Nephron progenitor cell (in vitro differentiated cells): ENCODE results near the gene C1QTNF12.

Source experiments
- DNase-seq: peaks from one replicate; pipeline ENCODE4 v3.0.0; 2021
- H3K27ac Mint-ChIP-seq: 2 replicates; pipeline ENCODE4 v1.8.0; 2021; ENCODE audit warnings: mild to moderate bottlenecking, moderate library complexity, mixed read lengths
- H3K27me3 Mint-ChIP-seq: 2 replicates; pipeline ENCODE4 v1.8.0; 2021; ENCODE audit warnings: mild to moderate bottlenecking, low read depth, mixed read lengths; ENCODE audit not compliant: poor library complexity
- H3K36me3 Mint-ChIP-seq: 2 replicates; pipeline ENCODE4 v1.8.0; 2021; ENCODE audit warnings: low read depth, mixed read lengths
- H3K4me1 Mint-ChIP-seq: 2 replicates; pipeline ENCODE4 v1.8.0; 2021; ENCODE audit warnings: mixed read lengths
- H3K4me3 Mint-ChIP-seq: 2 replicates; pipeline ENCODE4 v1.8.0; 2021; ENCODE audit warnings: mild to moderate bottlenecking, moderate library complexity, mixed read lengths
- H3K9me3 Mint-ChIP-seq: 2 replicates; pipeline ENCODE4 v1.8.0; 2021; ENCODE audit warnings: mild to moderate bottlenecking, moderate library complexity, mixed read lengths
- TF ChIP-seq, protein P1 (sequence below): fragments of 200-600 bp; sonication (generic); IDR thresholded peaks from 2 replicates; pipeline ENCODE4 v1.5.0; 2021; ENCODE audit warnings: antibody characterized with exemption

The C1QTNF12 gene

DNA sequence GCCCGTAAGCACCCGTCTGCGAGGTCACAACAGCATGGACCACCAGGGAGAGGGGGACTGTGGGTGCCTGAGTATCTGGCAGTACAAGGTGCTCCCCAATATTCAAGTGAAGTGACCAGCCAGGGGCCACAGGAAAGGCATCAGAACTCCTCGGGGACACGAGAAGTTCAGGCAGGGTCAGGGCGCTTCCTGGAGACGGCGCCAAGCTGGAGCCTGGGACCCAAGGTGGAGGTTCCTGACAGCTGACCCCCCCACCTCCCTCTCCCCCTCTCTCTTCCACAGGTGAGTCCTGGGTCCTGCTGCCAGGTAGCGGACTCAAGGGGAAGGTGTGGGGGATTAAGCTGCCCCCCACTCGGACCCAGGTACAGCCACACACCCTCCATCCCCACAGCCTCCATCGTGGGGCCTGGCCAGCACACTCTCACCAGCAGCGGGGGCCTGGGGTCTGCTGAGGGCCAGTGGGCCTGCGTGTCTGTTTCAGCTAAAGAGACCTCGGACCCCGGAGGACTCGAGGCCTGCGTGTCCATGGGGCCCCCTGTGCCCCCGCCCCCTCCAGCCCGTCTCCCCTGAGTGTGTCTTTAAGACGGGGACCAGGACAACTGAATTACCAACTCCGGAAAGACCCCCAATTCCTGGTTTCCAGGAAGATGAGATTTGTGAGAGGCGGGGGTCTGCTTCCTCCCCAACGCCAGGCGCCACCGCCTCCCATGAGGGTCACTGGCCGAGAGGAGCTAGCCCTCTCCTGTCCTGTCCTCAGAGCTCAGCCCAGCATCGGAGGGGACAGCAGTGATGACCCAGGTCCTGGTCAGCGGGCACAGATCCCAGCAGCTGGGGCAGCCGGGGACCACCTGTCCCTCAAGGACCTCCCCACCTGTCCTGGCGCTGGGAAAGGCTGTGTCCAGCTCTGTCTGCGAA, 46.3 kb downstream of the C1QTNF12 start:
- TF ChIP-seq, protein P1, sequence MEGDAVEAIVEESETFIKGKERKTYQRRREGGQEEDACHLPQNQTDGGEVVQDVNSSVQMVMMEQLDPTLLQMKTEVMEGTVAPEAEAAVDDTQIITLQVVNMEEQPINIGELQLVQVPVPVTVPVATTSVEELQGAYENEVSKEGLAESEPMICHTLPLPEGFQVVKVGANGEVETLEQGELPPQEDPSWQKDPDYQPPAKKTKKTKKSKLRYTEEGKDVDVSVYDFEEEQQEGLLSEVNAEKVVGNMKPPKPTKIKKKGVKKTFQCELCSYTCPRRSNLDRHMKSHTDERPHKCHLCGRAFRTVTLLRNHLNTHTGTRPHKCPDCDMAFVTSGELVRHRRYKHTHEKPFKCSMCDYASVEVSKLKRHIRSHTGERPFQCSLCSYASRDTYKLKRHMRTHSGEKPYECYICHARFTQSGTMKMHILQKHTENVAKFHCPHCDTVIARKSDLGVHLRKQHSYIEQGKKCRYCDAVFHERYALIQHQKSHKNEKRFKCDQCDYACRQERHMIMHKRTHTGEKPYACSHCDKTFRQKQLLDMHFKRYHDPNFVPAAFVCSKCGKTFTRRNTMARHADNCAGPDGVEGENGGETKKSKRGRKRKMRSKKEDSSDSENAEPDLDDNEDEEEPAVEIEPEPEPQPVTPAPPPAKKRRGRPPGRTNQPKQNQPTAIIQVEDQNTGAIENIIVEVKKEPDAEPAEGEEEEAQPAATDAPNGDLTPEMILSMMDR: no peak
- DNase-seq: peak; percentile 10
- Mint-ChIP-seq H3K4me1 (no peaks in the 10 kb centered on the region), H3K9me3 (peaks cover 7% of the 10 kb centered on the region), H3K27ac (no peak overlapping the region), H3K36me3 (no peaks in the 10 kb centered on the region), H3K27me3 (peaks cover 28% of the 10 kb centered on the region), H3K4me3 (peak overlapping the region; percentile 44)

DNA sequence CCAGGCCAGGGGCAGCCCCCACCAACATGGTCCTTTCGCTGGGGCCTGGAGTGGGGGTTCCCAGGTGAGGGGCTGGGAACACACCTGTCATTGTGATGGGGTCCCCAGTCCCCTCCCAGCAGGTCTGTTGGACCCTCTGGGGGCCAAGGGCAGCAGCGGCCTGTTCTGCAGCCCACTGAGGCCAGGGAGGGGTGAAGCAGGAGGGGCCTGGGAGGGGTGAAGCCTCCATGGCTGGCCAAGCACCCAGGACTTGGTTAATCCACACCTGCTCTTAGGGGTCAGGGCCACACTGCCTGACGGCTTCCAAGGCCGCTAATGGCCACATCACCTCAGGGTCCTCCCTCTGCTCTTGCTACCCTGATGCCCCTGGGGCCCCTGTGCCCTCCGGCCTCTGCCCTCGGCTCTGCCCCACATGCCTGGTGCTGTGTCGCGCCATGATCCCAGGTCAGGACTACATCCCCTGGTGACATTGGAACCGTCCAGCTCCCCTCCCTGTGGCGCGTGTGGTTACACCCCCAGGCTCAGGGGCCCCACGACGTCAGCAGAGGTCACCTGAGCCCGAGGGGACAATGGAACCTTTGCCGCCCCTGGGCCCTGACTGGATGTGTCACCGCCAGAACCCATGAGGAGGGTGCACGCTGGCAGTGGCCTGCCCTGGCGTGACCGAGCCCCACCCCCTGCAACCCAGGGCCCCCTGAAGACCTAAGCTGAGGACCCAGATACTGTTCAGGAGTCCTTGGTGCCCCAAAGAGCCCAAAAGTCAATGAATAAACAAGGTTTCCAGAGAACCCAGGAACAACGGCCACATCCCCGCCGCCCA, 47.2 kb downstream of the C1QTNF12 start:
- Mint-ChIP-seq H3K4me3 (no peak overlapping the region), H3K4me1 (no peaks in the 10 kb centered on the region), H3K36me3 (peaks cover 5% of the 10 kb centered on the region), H3K27ac (no peak overlapping the region), H3K9me3 (peaks cover 16% of the 10 kb centered on the region), H3K27me3 (peaks cover 31% of the 10 kb centered on the region)
- peak; percentile 1 for DNase-seq
- TF ChIP-seq, protein P1: no peak

DNA sequence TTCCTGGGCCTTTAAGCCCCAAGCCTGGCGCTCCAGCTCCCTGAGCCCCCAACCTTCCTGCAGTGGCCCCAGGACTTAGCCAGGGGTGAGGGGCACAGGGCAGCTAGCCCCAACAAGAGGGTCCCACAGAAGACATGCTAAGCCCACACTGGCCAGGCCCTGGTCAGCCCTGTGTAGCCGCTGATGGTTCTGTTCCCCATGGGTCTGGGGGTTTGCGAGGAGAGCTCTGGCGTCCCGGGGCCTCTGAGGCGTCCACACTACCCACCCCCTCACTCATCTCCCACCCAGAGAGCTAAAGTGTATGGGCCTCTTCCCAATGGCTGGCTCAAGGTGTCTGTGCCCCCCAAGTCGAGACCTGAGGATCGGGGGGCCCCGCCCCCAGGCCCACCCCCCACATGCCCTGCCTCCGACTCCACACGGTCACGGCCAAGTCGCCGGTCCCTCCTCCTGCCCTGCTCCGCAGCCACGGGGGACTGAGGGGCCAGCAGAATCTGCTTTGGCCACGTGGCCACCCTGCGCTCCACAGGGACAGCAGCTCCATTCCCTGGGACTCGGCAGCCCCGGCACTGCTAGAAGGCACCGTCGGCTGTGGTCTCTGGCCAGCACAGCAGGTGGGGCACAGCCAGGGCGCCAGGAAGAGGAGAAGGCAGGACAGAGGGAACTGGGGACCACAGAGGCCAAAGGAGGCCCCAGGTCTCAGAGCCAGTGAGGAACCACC, 47.9 kb downstream of the C1QTNF12 start:
- DNase-seq: peak; percentile 5
- peaks cover 23% of the 10 kb centered on the region for H3K9me3 Mint-ChIP-seq
- H3K27me3 Mint-ChIP-seq: peaks cover 31% of the 10 kb centered on the region
- TF ChIP-seq, protein P1: no peak
- H3K36me3 Mint-ChIP-seq: peaks cover 6% of the 10 kb centered on the region
- no peaks in the 10 kb centered on the region for H3K4me1 Mint-ChIP-seq
- no peak overlapping the region for H3K4me3 Mint-ChIP-seq
- H3K27ac Mint-ChIP-seq: no peak overlapping the region

DNA sequence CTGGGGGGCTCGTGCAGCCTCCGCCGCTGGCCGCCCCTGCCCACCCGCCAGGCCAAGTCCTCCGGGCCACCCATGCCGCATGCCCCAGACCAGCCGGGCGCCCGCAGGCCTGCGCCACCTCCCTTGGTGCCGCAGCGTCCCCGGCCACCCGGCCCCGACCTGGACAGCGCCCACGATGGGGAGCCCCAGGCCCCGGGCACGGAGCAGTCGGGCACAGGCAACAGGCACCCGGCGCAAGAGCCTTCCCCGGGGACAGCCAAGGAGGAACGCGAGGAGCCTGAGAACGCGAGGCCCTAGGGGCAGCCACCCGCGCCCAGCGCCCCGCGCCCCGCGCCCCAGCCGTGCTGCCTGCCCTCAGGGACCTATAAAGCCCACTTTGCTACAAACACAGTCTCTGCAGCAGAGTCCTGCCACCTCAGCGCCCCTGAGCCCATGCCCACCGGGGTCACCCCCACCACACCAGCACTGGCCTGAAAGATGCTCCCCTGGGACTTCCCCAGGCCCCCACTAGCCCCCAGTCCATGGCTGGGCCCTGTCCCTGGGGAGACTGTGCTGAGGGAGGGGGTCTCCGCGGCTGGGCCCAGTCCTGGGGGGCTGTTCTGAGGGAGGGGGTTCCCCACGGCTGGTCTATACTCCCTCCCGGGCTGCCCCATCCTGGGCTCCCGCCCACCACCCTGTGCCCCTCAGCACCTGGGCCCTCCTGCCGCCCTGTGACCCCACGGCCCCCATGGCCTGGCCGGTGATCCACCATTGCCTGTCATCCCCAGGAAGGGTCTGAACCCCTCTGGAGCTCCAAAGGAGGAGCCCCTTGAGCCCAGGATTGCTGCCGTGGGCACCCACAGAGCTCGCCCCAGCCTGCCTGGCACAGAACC, 48.7 kb downstream of the C1QTNF12 start:
- no peak overlapping the region for H3K27ac Mint-ChIP-seq
- no peak overlapping the region for H3K4me3 Mint-ChIP-seq
- H3K27me3 Mint-ChIP-seq: peaks cover 28% of the 10 kb centered on the region
- TF ChIP-seq, protein P1: no peak
- H3K4me1 Mint-ChIP-seq: no peaks in the 10 kb centered on the region
- peaks cover 26% of the 10 kb centered on the region for H3K9me3 Mint-ChIP-seq
- peaks cover 6% of the 10 kb centered on the region for H3K36me3 Mint-ChIP-seq
- peak; percentile 5 for DNase-seq

DNA sequence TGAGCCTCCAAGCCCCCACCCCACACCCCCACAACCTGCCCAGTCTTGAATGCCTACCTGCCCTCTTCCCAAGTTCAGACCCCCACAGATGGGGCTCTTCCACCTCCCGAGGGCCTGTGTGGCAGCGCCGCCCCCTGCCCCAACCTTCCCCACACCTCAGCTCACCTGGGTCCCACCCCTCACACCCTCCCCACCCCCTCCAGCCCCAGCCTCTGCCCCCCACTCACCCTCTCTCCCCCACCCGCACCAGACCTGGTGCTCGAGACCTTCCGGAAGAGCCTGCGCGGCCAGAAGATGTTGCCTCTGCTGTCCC, 49.4 kb downstream of the C1QTNF12 start:
- TF ChIP-seq, protein P1: no peak
- DNase-seq: no peak
- H3K9me3 Mint-ChIP-seq: peaks cover 29% of the 10 kb centered on the region
- no peaks in the 10 kb centered on the region for H3K4me1 Mint-ChIP-seq
- no peak overlapping the region for H3K4me3 Mint-ChIP-seq
- H3K27me3 Mint-ChIP-seq: peaks cover 25% of the 10 kb centered on the region
- peaks cover 6% of the 10 kb centered on the region for H3K36me3 Mint-ChIP-seq
- no peak overlapping the region for H3K27ac Mint-ChIP-seq
